GM21825 (cell line): ENCODE results near the gene RTKN.

ENCODE experiments used
- ATAC-seq: cut with Tn5 transposase; IDR thresholded peaks from one replicate; pipeline ENCODE4 v1.9.1; 2021; ENCODE audit warnings: mild to moderate bottlenecking, moderate library complexity; ENCODE audit not compliant: unreplicated experiment

RTKN gene

GRCh38 chr2:74419345-74419744 is 22.4 kb downstream of the RTKN start:
- ATAC-seq, result no peak

GRCh38 chr2:74418312-74418711 is 23.4 kb downstream of the RTKN start:
- no peak for ATAC-seq

GRCh38 chr2:74417763-74418162 is 24.0 kb downstream of the RTKN start:
- ATAC-seq, result no peak

DNA sequence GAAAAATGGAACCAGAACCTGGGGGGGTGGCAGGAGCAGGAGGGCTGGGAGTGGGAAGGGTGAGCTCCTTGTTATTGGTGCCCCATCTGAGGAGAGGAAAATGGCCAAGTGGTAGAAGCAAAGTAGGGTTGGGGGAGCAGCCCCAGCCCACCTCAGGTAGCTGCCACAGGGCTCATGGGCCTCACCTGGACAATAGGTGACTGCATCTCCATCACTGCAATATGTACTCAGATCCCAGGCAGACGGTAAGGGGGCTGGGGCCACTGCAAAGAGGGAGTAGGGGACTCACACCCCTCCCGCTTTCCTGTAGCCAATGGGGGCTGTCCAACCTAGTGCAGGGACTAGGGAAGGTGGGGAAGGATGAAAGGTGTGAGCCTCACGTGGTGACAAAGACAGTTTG is 24.5 kb downstream of the RTKN start:
- no peak for ATAC-seq

- no peak for ATAC-seq
Observed at GRCh38 chr2:74416778-74417177, 25.0 kb downstream of the RTKN start.

GRCh38 chr2:74415762-74416395 is 25.9 kb downstream of the RTKN start:
- no peak for ATAC-seq

GRCh38 chr2:74414881-74415761 is 26.6 kb downstream of the RTKN start:
- ATAC-seq, result peak; percentile 42

- ATAC-seq, result no peak
Observed at GRCh38 chr2:74414441-74414840, 27.3 kb downstream of the RTKN start.

DNA sequence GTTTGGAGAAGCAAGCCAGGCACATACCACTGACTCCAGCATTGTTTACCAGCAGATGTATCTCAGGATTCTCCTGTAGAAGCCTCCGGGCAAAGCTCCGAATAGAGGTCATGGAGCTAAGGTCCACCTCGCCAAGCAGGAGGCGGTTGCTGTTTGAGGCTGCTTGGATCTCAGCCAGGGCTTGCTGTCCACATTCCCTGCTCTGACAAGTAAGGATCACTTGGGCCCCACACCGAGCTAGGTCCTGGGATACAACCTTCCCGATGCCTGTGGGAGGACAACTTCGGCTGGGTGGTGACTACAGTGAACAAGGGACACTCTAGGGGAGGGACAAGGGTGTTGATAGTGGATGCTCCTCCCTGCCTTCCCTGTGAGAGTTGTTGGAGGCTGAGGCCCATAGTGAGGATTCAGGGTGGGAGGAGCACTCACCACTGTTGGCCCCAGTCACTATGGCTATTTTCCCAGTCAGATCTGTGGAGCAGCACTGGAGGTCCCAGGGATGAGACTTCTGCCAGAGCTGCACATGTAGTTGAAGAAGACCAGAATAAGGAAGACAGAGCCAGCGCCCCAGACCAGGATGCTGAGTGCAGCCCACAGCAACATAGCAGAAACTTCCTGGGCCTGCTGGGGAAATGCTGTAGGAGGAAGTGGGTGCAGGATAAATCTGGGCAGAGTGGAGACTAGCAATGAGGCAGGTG is 28.6 kb downstream of the RTKN start:
- no peak for ATAC-seq

- no peak for ATAC-seq
Observed at GRCh38 chr2:74407682-74408081, 34.1 kb downstream of the RTKN start.

- ATAC-seq, result no peak
Observed at GRCh38 chr2:74406035-74406434, 35.7 kb downstream of the RTKN start.

- no peak for ATAC-seq
Observed at GRCh38 chr2:74401891-74402290, 39.8 kb downstream of the RTKN start.

GRCh38 chr2:74399785-74400184 is 42.0 kb downstream of the RTKN start:
- no peak for ATAC-seq

DNA sequence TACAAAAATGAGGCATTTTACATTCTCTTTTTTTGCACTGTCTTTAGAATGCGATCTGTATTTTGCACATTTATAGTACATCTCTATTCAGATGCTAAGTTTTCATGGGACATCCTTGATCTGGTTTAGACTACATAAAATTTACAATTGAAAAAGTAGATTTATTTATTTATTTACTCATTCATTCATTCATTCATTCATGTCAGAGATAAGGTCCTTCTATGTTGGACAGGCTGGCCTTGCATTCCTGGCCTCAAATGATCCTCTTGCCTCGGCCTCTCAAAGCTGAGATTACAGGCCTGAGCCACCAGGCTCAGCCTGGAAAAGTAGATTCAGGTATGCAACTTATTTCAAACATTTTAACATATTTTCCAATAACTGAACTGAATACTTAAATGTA is 45.6 kb downstream of the RTKN start:
- ATAC-seq, result no peak

- ATAC-seq, result no peak
Observed at GRCh38 chr2:74393525-74393924, 48.2 kb downstream of the RTKN start.

GRCh38 chr2:74392449-74392743 is 49.3 kb downstream of the RTKN start:
- no peak for ATAC-seq

DNA sequence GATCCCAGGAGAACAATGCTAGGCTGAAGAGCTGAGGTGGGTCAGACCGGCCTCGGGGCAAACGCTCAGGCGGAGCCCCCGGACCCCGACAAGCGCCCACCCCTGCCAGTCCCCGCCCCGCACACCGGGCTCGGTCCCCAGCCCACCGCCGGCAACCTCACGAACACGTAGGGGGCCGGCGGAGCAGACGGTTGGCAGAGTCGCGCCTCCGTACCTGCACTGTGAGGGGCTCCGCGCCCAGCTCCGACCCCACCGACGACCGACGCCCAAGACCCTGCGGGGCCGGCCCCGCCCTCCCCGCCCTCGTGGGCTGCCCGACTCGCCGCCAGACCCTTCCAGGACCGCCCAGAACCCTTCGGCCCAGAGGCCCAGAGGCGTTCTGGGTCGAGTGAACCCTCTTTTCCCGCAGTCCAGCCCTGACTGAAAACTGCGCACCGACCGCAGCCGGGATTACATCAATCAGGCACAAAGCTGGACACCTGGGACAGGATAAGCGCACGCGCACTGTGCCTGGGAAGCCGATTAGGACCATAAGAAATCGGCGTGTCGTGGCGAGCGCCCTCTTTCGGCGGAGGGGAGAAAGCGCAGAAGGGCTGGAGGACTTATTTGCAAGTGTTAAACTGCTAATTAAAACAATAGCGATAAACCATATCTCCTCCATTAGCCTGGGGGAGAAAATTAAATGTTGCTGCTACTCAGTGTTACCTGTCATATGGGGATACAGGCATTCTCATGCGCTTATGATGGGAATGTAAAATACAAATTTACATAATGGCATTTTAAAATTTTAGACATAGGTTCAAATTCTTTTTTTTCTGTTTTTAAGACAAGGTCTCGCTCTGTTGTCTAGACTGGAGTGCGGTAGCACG is 49.9 kb downstream of the RTKN start:
- ATAC-seq, result peak; percentile 67

DNA sequence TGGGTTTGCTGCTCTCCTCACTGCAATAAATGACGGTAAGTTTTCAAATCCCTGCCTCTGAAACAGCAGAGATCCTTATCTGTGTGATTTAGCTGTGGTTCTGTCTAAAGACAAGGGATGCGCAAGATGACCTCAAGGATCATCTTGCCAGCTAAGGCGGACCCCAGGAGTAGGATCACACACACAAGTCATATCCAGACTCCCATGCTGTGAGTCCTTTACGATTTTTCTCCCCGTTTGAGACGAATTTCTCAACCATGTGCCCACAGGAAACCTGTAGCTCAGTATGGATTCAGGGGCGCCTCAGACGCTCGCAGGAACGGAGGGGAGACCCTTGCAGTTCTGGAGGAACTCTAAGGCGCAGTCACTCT is 50.5 kb downstream of the RTKN start:
- peak; percentile 23 for ATAC-seq

- ATAC-seq, result no peak
Observed at GRCh38 chr2:74390606-74391005, 51.1 kb downstream of the RTKN start.

DNA sequence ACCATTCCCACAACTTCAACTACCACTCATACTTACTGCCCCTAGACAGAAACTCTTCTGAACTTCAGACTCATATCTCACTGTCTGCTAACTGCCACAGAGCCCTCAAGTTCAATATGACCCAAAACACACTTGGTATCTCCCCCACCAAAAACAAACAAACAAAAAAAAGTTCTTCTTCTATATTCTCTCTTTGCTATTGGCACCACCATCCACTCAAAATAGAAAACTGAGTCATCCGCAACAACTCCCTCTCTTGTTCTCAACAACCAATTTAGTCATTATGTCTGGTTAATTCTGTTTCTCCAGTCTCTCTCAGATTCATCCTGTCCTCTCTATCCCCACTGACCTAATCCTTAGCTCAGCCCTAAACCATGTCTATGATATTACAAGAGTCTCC is 54.4 kb downstream of the RTKN start:
- no peak for ATAC-seq

DNA sequence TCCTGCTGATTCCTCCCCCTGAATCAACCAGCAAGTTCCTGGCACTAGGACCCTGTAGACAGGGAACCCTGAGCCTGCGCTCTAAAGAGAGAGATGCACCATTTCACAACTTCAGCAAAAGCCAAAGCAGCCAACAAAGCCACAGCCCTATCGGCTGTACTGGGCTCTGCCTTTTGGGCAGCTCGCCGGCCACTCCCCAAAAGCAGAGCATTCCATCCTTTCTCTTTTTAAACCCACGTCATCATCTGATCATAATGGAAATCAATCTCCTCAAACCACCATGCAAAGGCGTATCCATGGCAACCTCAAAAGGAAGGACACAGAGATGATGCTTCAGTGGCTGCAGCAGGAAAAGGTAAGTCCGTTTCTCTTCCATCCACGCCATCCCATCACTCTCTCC is 56.3 kb downstream of the RTKN start:
- ATAC-seq, result no peak
